HEK293 (cell line): ENCODE data around the gene SSTR5.

Experiments
- CTCF ChIA-PET: fragments of 350-600 bp; formaldehyde crosslinking; extraction: SDS; loops from one replicate; lab custom pipeline; 2021; ENCODE audit warnings: antibody characterized with exemption; lab: Yijun Ruan, JAX
- POLR2A ChIA-PET: fragments of 300-600 bp; formaldehyde crosslinking; extraction: SDS; loops from one replicate; lab custom pipeline; 2020; ENCODE audit warnings: antibody characterized with exemption, inconsistent platforms; lab: Yijun Ruan, JAX
- H3K27ac ChIP-seq: fragments of 200-500 bp; sonication (Bioruptor generic); 2 replicates; pipeline ENCODE4 v1.5.1; 2014; ENCODE audit warnings: low read depth, low read length, control low read depth, inconsistent platforms; ENCODE audit errors: extremely low read depth
- H3K36me3 ChIP-seq, 2 experiments: fragments of 200-500 bp in 1 of 2; sonication (Bioruptor generic) in 1 of 2; 1 replicate in 1 of 2; 2 replicates in 1 of 2; pipeline ENCODE4 v1.5.1; 2014 to 2017; ENCODE audit warnings: inconsistent platforms in 2 of 2, low read length in 2 of 2; ENCODE audit not compliant: control insufficient read depth in 2 of 2, insufficient read depth in 1 of 2
- H3K4me1 ChIP-seq: fragments of 200-500 bp; sonication (Bioruptor generic); 2 replicates; pipeline ENCODE4 v1.5.1; 2014; ENCODE audit warnings: mild to moderate bottlenecking, low read length, inconsistent platforms; ENCODE audit not compliant: control insufficient read depth, insufficient read depth
- H3K4me3 ChIP-seq: 2 replicates; pipeline ENCODE4 v1.5.1; 2011; ENCODE audit warnings: low read depth, mild to moderate bottlenecking, control low read depth, low read length, moderate library complexity
- H3K9me3 ChIP-seq: fragments of 200-500 bp; sonication (Bioruptor generic); 2 replicates; pipeline ENCODE4 v1.5.1; 2014; ENCODE audit warnings: low read depth, low read length, inconsistent platforms; ENCODE audit not compliant: control insufficient read depth, insufficient read depth
- GLIS2 ChIP-seq: fragments of 450-650 bp; formaldehyde crosslinking; IDR thresholded peaks from 2 replicates; pipeline ENCODE4 v1.5.1; 2016; ENCODE audit warnings: missing biosample characterization, missing genetic modification characterization
- KLF10 ChIP-seq: fragments of 450-650 bp; IDR thresholded peaks from 2 replicates; pipeline ENCODE4 v1.5.1; 2018; ENCODE audit warnings: missing biosample characterization, mild to moderate bottlenecking, missing genetic modification characterization
- KLF8 ChIP-seq: fragments of 450-650 bp; formaldehyde crosslinking; IDR thresholded peaks from 2 replicates; pipeline ENCODE4 v1.5.1; 2016; ENCODE audit warnings: missing biosample characterization, missing genetic modification characterization
- OVOL3 ChIP-seq: fragments of 450-650 bp; formaldehyde crosslinking; IDR thresholded peaks from 2 replicates; pipeline ENCODE4 v1.5.1; 2016; ENCODE audit warnings: missing biosample characterization, missing genetic modification characterization
- PRDM10 ChIP-seq: fragments of 450-650 bp; formaldehyde crosslinking; IDR thresholded peaks from 2 replicates; pipeline ENCODE4 v1.5.1; 2016; ENCODE audit warnings: missing biosample characterization, missing genetic modification characterization
- SCRT2 ChIP-seq: fragments of 450-650 bp; formaldehyde crosslinking; IDR thresholded peaks from 2 replicates; pipeline ENCODE4 v1.5.1; 2016; ENCODE audit warnings: missing biosample characterization, missing genetic modification characterization
- YY2 ChIP-seq: fragments of 450-650 bp; formaldehyde crosslinking; IDR thresholded peaks from 2 replicates; pipeline ENCODE4 v1.5.1; 2016; ENCODE audit warnings: missing biosample characterization, missing genetic modification characterization
- ZBTB20 ChIP-seq: fragments of 450-650 bp; formaldehyde crosslinking; IDR thresholded peaks from 2 replicates; pipeline ENCODE4 v1.5.1; 2016; ENCODE audit warnings: missing biosample characterization, missing genetic modification characterization
- ZEB2 ChIP-seq: fragments of 450-650 bp; formaldehyde crosslinking; IDR thresholded peaks from 2 replicates; pipeline ENCODE4 v1.5.1; 2016; ENCODE audit warnings: missing biosample characterization, missing genetic modification characterization
- ZFHX2 ChIP-seq: fragments of 450-650 bp; formaldehyde crosslinking; conservative IDR thresholded peaks from 2 replicates; pipeline ENCODE4 v1.5.1; 2016; ENCODE audit warnings: missing biosample characterization, missing genetic modification characterization
- ZFP3 ChIP-seq: fragments of 450-650 bp; formaldehyde crosslinking; IDR thresholded peaks from 2 replicates; pipeline ENCODE4 v1.5.1; 2016; ENCODE audit warnings: low read depth, missing biosample characterization, missing genetic modification characterization
- ZFP37 ChIP-seq: fragments of 450-650 bp; formaldehyde crosslinking; IDR thresholded peaks from 2 replicates; pipeline ENCODE4 v1.5.1; 2016; ENCODE audit warnings: missing biosample characterization, missing genetic modification characterization
- ZNF112 ChIP-seq: fragments of 450-650 bp; formaldehyde crosslinking; IDR thresholded peaks from 2 replicates; pipeline ENCODE4 v1.5.0; 2017; ENCODE audit warnings: missing biosample characterization, missing genetic modification characterization
- ZNF138 ChIP-seq: fragments of 450-650 bp; formaldehyde crosslinking; IDR thresholded peaks from 2 replicates; pipeline ENCODE4 v1.5.1; 2016; ENCODE audit warnings: missing biosample characterization, missing genetic modification characterization, borderline replicate concordance
- ZNF169 ChIP-seq: fragments of 450-650 bp; formaldehyde crosslinking; IDR thresholded peaks from 2 replicates; pipeline ENCODE4 v1.5.1; 2016; ENCODE audit warnings: missing biosample characterization, missing genetic modification characterization
- ZNF174 ChIP-seq: fragments of 450-650 bp; formaldehyde crosslinking; IDR thresholded peaks from 2 replicates; pipeline ENCODE4 v1.5.0; 2017; ENCODE audit warnings: missing biosample characterization, mild to moderate bottlenecking, missing genetic modification characterization
- ZNF221 ChIP-seq: fragments of 450-650 bp; formaldehyde crosslinking; IDR thresholded peaks from 2 replicates; pipeline ENCODE4 v1.5.1; 2017; ENCODE audit warnings: missing biosample characterization, missing genetic modification characterization, borderline replicate concordance
- ZNF239 ChIP-seq: fragments of 450-650 bp; formaldehyde crosslinking; IDR thresholded peaks from 2 replicates; pipeline ENCODE4 v1.5.1; 2016; ENCODE audit warnings: missing biosample characterization, missing genetic modification characterization
- ZNF274 ChIP-seq, 2 experiments: fragments of 200-500 bp in 1 of 2; fragments of 450-650 bp in 1 of 2; sonication (Bioruptor generic) in 1 of 2; formaldehyde crosslinking in 1 of 2; IDR thresholded peaks; 2 replicates each; pipeline versions ENCODE4 v1.5.1 to v1.6.1; 2014 to 2016; ENCODE audit warnings: borderline replicate concordance in 1 of 2, inconsistent platforms in 1 of 2, low read length in 1 of 2, missing biosample characterization in 1 of 2, missing genetic modification characterization in 1 of 2
- ZNF292 ChIP-seq: fragments of 450-650 bp; formaldehyde crosslinking; IDR thresholded peaks from 2 replicates; pipeline ENCODE4 v1.5.1; 2016; ENCODE audit warnings: low read depth, missing biosample characterization, missing genetic modification characterization, borderline replicate concordance
- ZNF341 ChIP-seq: fragments of 450-650 bp; formaldehyde crosslinking; IDR thresholded peaks from 2 replicates; pipeline ENCODE4; 2016; ENCODE audit warnings: low read depth, missing biosample characterization, missing genetic modification characterization
- ZNF473 ChIP-seq: fragments of 450-650 bp; formaldehyde crosslinking; IDR thresholded peaks from 2 replicates; pipeline ENCODE4 v1.5.1; 2017; ENCODE audit warnings: missing biosample characterization, missing genetic modification characterization
- ZNF548 ChIP-seq: fragments of 450-650 bp; formaldehyde crosslinking; IDR thresholded peaks from 2 replicates; pipeline ENCODE4 v1.5.1; 2016; ENCODE audit warnings: missing biosample characterization, missing genetic modification characterization
- ZNF629 ChIP-seq: fragments of 450-650 bp; formaldehyde crosslinking; IDR thresholded peaks from 2 replicates; pipeline ENCODE4 v1.5.1; 2017; ENCODE audit warnings: missing biosample characterization, missing genetic modification characterization
- ZNF658 ChIP-seq: fragments of 450-650 bp; formaldehyde crosslinking; IDR thresholded peaks from 2 replicates; pipeline ENCODE4; 2016; ENCODE audit warnings: missing biosample characterization, missing genetic modification characterization
- ZNF660 ChIP-seq: fragments of 450-650 bp; IDR thresholded peaks from 2 replicates; pipeline ENCODE4 v1.5.1; 2018; ENCODE audit warnings: missing biosample characterization, mild to moderate bottlenecking, missing genetic modification characterization
- ZNF664 ChIP-seq: fragments of 450-650 bp; formaldehyde crosslinking; IDR thresholded peaks from 2 replicates; pipeline ENCODE4 v1.5.1; 2016; ENCODE audit warnings: missing biosample characterization, missing genetic modification characterization
- ZNF707 ChIP-seq: fragments of 450-650 bp; formaldehyde crosslinking; IDR thresholded peaks from 2 replicates; pipeline ENCODE4 v1.5.1; 2016; ENCODE audit warnings: missing biosample characterization, missing genetic modification characterization
- ZNF830 ChIP-seq: fragments of 450-650 bp; IDR thresholded peaks from 2 replicates; pipeline ENCODE4 v1.5.0; 2018; ENCODE audit warnings: missing biosample characterization, missing genetic modification characterization, low read depth, mild to moderate bottlenecking, moderate library complexity
- ZNF837 ChIP-seq: fragments of 450-650 bp; formaldehyde crosslinking; IDR thresholded peaks from 2 replicates; pipeline ENCODE4 v1.5.1; 2016; ENCODE audit warnings: missing biosample characterization, missing genetic modification characterization
- TF ChIP-seq, protein P1 (sequence below): fragments of 450-650 bp; formaldehyde crosslinking; IDR thresholded peaks from 2 replicates; pipeline ENCODE4 v1.5.1; 2017; ENCODE audit warnings: missing biosample characterization, missing genetic modification characterization
- TF ChIP-seq, protein P2 (sequence below): fragments of 450-650 bp; formaldehyde crosslinking; IDR thresholded peaks from 2 replicates; pipeline ENCODE4; 2016; ENCODE audit warnings: missing biosample characterization, missing genetic modification characterization
- TF ChIP-seq, protein P3 (sequence below): fragments of 450-650 bp; formaldehyde crosslinking; IDR thresholded peaks from 2 replicates; pipeline ENCODE4 v1.5.1; 2016; ENCODE audit warnings: missing biosample characterization, missing genetic modification characterization

SSTR5 gene

DNA sequence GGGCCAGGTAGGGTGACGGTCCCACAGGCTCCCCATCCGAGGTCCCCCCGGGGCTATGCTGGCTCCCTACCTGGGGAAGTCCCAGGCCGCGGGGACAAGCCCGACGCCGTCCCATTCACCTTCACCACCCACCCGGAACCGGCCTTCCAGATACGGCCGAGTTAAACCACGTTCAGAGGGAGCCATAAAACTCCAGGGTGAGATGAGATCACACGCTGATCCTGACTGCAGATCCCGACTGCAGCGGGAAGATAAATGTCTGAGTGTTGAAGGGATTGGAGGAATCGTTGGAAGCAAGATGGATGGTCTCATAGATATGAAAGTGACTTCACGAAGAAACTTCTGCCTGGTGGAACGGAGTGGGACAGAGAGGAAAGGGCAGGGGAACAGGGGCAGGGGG lies 37.1 kb downstream of the SSTR5 start:
- Histone ChIP-seq H3K27ac (no peak overlapping the region), H3K4me3 (no peak overlapping the region), H3K36me3 (no peaks in the 10 kb centered on the region), H3K4me1 (no peaks in the 10 kb centered on the region), H3K9me3 (no peaks in the 10 kb centered on the region)
- ChIA-PET POLR2A (no interaction called here), CTCF (interaction anchor here (1.7 kb wide), 1 partner anchor 72 kb away, joined by 5 read pairs; no protein-coding TSS in a partner anchor)
- peak; percentile 92 for TF ChIP-seq ZBTB20 (tag by site-specific recombination)
- TF ChIP-seq ZNF707 = no peak
- TF ChIP-seq, protein P1, sequence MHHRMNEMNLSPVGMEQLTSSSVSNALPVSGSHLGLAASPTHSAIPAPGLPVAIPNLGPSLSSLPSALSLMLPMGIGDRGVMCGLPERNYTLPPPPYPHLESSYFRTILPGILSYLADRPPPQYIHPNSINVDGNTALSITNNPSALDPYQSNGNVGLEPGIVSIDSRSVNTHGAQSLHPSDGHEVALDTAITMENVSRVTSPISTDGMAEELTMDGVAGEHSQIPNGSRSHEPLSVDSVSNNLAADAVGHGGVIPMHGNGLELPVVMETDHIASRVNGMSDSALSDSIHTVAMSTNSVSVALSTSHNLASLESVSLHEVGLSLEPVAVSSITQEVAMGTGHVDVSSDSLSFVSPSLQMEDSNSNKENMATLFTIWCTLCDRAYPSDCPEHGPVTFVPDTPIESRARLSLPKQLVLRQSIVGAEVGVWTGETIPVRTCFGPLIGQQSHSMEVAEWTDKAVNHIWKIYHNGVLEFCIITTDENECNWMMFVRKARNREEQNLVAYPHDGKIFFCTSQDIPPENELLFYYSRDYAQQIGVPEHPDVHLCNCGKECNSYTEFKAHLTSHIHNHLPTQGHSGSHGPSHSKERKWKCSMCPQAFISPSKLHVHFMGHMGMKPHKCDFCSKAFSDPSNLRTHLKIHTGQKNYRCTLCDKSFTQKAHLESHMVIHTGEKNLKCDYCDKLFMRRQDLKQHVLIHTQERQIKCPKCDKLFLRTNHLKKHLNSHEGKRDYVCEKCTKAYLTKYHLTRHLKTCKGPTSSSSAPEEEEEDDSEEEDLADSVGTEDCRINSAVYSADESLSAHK (tag by site-specific recombination) = no peak
- no peak for TF ChIP-seq ZNF239 (tag by site-specific recombination)
- no peak for TF ChIP-seq KLF10 (tag by site-specific recombination)
- no peak for TF ChIP-seq ZNF548
- no peak for TF ChIP-seq ZNF658 (tag by site-specific recombination)
- TF ChIP-seq, protein P2, sequence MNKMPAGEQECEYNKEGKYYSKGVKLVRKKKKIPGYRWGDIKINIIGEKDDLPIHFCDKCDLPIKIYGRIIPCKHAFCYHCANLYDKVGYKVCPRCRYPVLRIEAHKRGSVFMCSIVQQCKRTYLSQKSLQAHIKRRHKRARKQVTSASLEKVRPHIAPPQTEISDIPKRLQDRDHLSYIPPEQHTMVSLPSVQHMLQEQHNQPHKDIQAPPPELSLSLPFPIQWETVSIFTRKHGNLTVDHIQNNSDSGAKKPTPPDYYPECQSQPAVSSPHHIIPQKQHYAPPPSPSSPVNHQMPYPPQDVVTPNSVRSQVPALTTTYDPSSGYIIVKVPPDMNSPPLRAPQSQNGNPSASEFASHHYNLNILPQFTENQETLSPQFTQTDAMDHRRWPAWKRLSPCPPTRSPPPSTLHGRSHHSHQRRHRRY (tag by site-specific recombination) = no peak
- TF ChIP-seq ZNF221 (tag by site-specific recombination) = no peak
- TF ChIP-seq ZNF292 (tag by site-specific recombination) = no peak
- TF ChIP-seq ZFP3 (tag by site-specific recombination) = no peak
- 0 out of 2 replicates have a peak, but pooled peaks have one; percentile 30 for TF ChIP-seq KLF8 (tag by site-specific recombination)
- TF ChIP-seq ZFP37 = no peak
- TF ChIP-seq, protein P3, sequence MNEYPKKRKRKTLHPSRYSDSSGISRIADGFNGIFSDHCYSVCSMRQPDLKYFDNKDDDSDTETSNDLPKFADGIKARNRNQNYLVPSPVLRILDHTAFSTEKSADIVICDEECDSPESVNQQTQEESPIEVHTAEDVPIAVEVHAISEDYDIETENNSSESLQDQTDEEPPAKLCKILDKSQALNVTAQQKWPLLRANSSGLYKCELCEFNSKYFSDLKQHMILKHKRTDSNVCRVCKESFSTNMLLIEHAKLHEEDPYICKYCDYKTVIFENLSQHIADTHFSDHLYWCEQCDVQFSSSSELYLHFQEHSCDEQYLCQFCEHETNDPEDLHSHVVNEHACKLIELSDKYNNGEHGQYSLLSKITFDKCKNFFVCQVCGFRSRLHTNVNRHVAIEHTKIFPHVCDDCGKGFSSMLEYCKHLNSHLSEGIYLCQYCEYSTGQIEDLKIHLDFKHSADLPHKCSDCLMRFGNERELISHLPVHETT = no peak
- TF ChIP-seq ZNF112 = no peak
- TF ChIP-seq ZNF830 (tag by site-specific recombination) = no peak
- no peak for TF ChIP-seq PRDM10 (tag by site-specific recombination)
- 0 out of 2 replicates have a peak, but pooled peaks have one; percentile 28 for TF ChIP-seq ZNF660
- TF ChIP-seq ZEB2 (tag by site-specific recombination) = peak; percentile 68; the same call in 1 of the 2 replicates
- no peak for TF ChIP-seq ZNF174 (tag by site-specific recombination)
- TF ChIP-seq ZNF837 (tag by site-specific recombination) = no peak
- TF ChIP-seq ZNF473 (tag by site-specific recombination) = no peak
- TF ChIP-seq OVOL3 (tag by site-specific recombination) = no peak
- no peak for TF ChIP-seq ZNF274 (IDR thresholded peaks at IDR 0.05; ENCODE audit: low read length)
- no peak for TF ChIP-seq ZNF274 (tag by site-specific recombination; IDR thresholded peaks at IDR 0.05; ENCODE audit: borderline replicate concordance)
- peak; percentile 73 for TF ChIP-seq ZNF341 (tag by site-specific recombination)
- TF ChIP-seq ZNF169 (tag by site-specific recombination) = no peak
- 0 out of 2 replicates have a peak, but pooled peaks have one; percentile 19 for TF ChIP-seq ZNF629 (tag by site-specific recombination)
- no peak for TF ChIP-seq YY2 (tag by site-specific recombination)
- TF ChIP-seq ZFHX2 (tag by site-specific recombination) = peak; percentile 53; the same call in 1 of the 2 replicates
- TF ChIP-seq ZNF664 (tag by site-specific recombination) = no peak
- no peak for TF ChIP-seq ZNF138
- no peak for TF ChIP-seq GLIS2 (tag by site-specific recombination)
- no peak for TF ChIP-seq SCRT2 (tag by site-specific recombination)
